NB4 (cell line): ENCODE results near the gene UFSP2.
"Not testable (repeated sequence)": the region's sequence is repeated elsewhere in the genome, so short reads cannot be mapped to it uniquely, and the experiment has no call there.

Experiments
- POLR2A ChIP-seq: IDR thresholded peaks from 2 replicates; pipeline ENCODE4 v1.6.1; 2011; ENCODE audit warnings: mild to moderate bottlenecking; ENCODE audit not compliant: insufficient read length; ENCODE audit errors: extremely low read depth
- TF ChIP-seq, protein P1 (sequence below): IDR thresholded peaks from one replicate; pipeline ENCODE4 v1.5.1; 2012; ENCODE audit warnings: low read depth, low read length

- not testable (repeated sequence) for TF ChIP-seq POLR2A
- TF ChIP-seq, protein P1, sequence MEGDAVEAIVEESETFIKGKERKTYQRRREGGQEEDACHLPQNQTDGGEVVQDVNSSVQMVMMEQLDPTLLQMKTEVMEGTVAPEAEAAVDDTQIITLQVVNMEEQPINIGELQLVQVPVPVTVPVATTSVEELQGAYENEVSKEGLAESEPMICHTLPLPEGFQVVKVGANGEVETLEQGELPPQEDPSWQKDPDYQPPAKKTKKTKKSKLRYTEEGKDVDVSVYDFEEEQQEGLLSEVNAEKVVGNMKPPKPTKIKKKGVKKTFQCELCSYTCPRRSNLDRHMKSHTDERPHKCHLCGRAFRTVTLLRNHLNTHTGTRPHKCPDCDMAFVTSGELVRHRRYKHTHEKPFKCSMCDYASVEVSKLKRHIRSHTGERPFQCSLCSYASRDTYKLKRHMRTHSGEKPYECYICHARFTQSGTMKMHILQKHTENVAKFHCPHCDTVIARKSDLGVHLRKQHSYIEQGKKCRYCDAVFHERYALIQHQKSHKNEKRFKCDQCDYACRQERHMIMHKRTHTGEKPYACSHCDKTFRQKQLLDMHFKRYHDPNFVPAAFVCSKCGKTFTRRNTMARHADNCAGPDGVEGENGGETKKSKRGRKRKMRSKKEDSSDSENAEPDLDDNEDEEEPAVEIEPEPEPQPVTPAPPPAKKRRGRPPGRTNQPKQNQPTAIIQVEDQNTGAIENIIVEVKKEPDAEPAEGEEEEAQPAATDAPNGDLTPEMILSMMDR, result not testable (repeated sequence)
Measured at GRCh38 chr4:185362570-185362969, 63.2 kb downstream of the UFSP2 start.
